Testis (tissue), 3 donors: ENCODE results near the gene FBXW9. TPM values are rescaled to one million over a fixed set of nuclear protein-coding genes. Genes with fewer than 3 reads are reported as not detected.

Source experiments
- DNase-seq: peaks from one replicate; pipeline ENCODE4 v3.0.0-alpha.2; 2019
- H3K27ac ChIP-seq, 2 donors: fragments of 200-600 bp; sonication (generic); one replicate each; pipeline ENCODE4 v1.5.1; 2019
- H3K27me3 ChIP-seq: fragments of 200-600 bp; sonication (generic); one replicate; pipeline ENCODE4 v1.5.1; 2019
- H3K36me3 ChIP-seq: fragments of 200-600 bp; sonication (generic); one replicate; pipeline ENCODE4 v1.5.1; 2017; ENCODE audit warnings: low read depth; ENCODE audit errors: missing control alignments
- H3K4me1 ChIP-seq: fragments of 200-600 bp; sonication (generic); one replicate; pipeline ENCODE4 v1.5.1; 2019
- H3K4me3 ChIP-seq, 2 donors: fragments of 200-600 bp; sonication (generic); one replicate each; pipeline ENCODE4 v1.5.1; 2017 to 2019
- H3K9me3 ChIP-seq: fragments of 200-600 bp; sonication (generic); one replicate; pipeline ENCODE4 v1.5.1; 2017
- CTCF ChIP-seq, 3 experiments: fragments of 450-650 bp in 2 of 3; fragments of 200-600 bp in 1 of 3; sonication (generic) in 1 of 3; IDR thresholded peaks; one replicate each; pipeline ENCODE4 v1.5.1; 2016 to 2019; ENCODE audit warnings: antibody characterized with exemption in 3 of 3, mild to moderate bottlenecking in 2 of 3, moderate library complexity in 1 of 3
- POLR2A ChIP-seq: fragments of 450-650 bp; IDR thresholded peaks from one replicate; pipeline ENCODE4 v1.6.1; 2017; ENCODE audit warnings: antibody characterized with exemption, mild to moderate bottlenecking, moderate library complexity
- WGBS, 2 donors: methylation state at CpG; one replicate each; pipeline ENCODE4 v1.1.5; 2018; 5-methylcytosine and 5-hydroxymethylcytosine counted together
- intact Hi-C: fragments of 100-400 bp; cut with DNase I; formaldehyde crosslinking; loops from one replicate; pipeline ENCODE4 v1.15.1; 2023; ENCODE audit warnings: low total_unique reads
- polyA plus RNA-seq: library from polyadenylated mRNA; stranded (reverse); fragments of 350-450 nt; fragmentation: Illumina TruSeq; extraction: RNeasy Lipid Tissue Mini Kit (QIAGEN cat#74804); gene quantifications from one replicate; pipeline ENCODE4 v1.2.3, GENCODE V29; 2014; ENCODE audit warnings: low read depth, low replicate concordance; ENCODE audit not compliant: insufficient read depth
- total RNA-seq, 2 donors: library from RNA; depleted of rRNA; stranded (reverse); fragments of >200 nt; gene quantifications; one replicate each; pipeline ENCODE4 v1.2.3, GENCODE V29; 2016

Gene FBXW9
- total and polyA plus RNA-seq, 3 donors from 2014 or later: 20.5 to 27.4 (median 23.3) TPM

DNA sequence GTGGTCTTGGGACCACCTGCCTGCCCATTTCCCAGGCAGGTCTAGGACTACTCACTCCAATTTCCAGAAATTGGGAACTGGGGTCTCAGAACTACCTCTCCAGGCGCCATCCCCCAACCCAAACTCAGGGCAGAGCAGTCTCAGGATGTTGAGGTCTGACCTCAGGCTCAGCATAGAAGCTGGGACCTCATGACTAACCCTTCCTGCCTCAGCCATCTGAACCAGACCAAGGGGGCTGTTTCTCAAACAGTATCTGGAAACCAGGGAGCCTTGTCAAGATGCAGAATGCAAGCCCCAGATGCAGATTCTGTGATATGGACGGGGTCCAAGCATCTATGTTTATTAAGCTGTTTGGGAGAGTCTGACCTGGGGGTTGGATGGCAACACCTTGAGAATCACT is 1.3 kb downstream of the FBXW9 start:
- H3K9me3 ChIP-seq: no peaks in the 10 kb centered on the region
- H3K27ac ChIP-seq: no peak overlapping the region
- WGBS, 2 donors: 71 to 74% methylated on average over 1 to 2 of the region's 2 CpGs
- H3K4me3 ChIP-seq: no peak overlapping the region
- DNase-seq: no peak
- TF ChIP-seq POLR2A (no peak), CTCF (IDR thresholded peaks at IDR 0.05) (no peak)
- H3K27me3 ChIP-seq: no peaks in the 10 kb centered on the region
- H3K36me3 ChIP-seq: no peaks in the 10 kb centered on the region
- H3K4me1 ChIP-seq: peaks cover 12% of the 10 kb centered on the region
- intact Hi-C loops: no loop called here

- no peaks in the 10 kb centered on the region for H3K36me3 ChIP-seq
Measured at GRCh38 chr19:12694641-12695040, 1.8 kb downstream of the FBXW9 start.

DNA sequence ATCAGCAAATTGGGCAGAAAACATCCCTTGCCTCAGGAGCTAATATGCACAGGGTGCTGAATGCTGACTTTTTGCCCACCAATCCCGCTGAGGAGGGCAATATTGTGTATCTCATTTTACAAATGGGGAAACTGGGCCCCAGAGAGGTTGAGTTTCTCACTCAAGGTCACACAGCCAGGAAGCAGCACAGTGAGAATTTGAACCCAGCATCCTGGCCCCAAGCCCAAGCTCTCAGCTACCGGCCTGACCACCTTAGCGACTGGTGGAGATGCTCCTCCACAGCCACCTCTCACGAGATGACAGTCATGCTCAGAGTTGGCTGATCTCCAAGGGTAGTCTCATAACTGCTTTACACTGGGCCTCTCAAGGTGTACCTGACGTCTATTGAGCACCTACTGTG is 3.5 kb downstream of the FBXW9 start:
- no peaks in the 10 kb centered on the region for H3K36me3 ChIP-seq
- H3K27me3 ChIP-seq: no peaks in the 10 kb centered on the region
- 83 to 90% methylated on average over 3 to 5 of the region's 5 CpGs for WGBS, 2 donors
- no peak overlapping the region for H3K27ac ChIP-seq
- peaks cover 12% of the 10 kb centered on the region for H3K4me1 ChIP-seq
- intact Hi-C loops: no loop called here
- no peak for TF ChIP-seq POLR2A
- H3K9me3 ChIP-seq: no peaks in the 10 kb centered on the region
- no peak for DNase-seq
- H3K4me3 ChIP-seq: no peak overlapping the region

More at GRCh38 chr19:12694641-12695040, 1.8 kb downstream of the FBXW9 start:
- no peak for TF ChIP-seq POLR2A
- Histone ChIP-seq H3K9me3 (no peaks in the 10 kb centered on the region), H3K4me3 (no peak overlapping the region), H3K27me3 (no peaks in the 10 kb centered on the region), H3K4me1 (peaks cover 12% of the 10 kb centered on the region), H3K27ac (no peak overlapping the region)
- 91 to 98% methylated on average over 7 to 16 of the region's 16 CpGs for whole genome bisulfite sequencing, 2 donors
- no peak for DNase-seq
- intact Hi-C loops: no loop called here

- WGBS, 2 donors: 76 to 88% methylated on average over 12 to 24 of the region's 26 CpGs
- no peaks in the 10 kb centered on the region for H3K27me3 ChIP-seq
- intact Hi-C loops: no loop called here
- H3K36me3 ChIP-seq: no peaks in the 10 kb centered on the region
- no peak overlapping the region for H3K4me3 ChIP-seq
- no peaks in the 10 kb centered on the region for H3K9me3 ChIP-seq
- no peak for DNase-seq
- H3K27ac ChIP-seq: no peak overlapping the region
- TF ChIP-seq POLR2A (no peak), CTCF (IDR thresholded peaks at IDR 0.05) (no peak)
- no peaks in the 10 kb centered on the region for H3K4me1 ChIP-seq
Measured at GRCh38 chr19:12689581-12690216, 6.7 kb downstream of the FBXW9 start.

DNA sequence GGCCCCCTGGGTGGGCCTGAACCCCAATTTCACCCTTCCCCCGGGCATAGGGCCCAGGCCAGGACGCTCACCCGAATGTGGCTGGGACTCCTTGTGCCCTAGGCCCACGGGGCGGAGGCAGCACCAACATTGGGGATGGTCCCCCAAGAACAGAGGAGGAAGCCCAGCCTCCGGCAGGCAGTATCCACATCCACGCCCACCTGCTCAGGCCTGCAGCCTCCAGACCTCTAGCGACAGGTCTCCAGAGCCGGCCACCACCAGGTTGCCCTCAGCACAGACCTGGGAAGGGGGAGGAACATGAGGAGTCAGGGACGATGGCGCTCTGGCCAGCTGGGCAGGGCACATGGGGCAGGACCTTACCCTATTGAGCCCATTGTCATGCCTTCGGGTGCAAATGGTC is 7.4 kb downstream of the FBXW9 start:
- no peak for TF ChIP-seq CTCF (IDR thresholded peaks at IDR 0.05)
- no peak for TF ChIP-seq POLR2A
- 95% methylated on average over 11 of the region's 12 CpGs; no CpG with 5 or more reads in 1 of the 2 donors for WGBS, 2 donors
- intact Hi-C loops: no loop called here
- Histone ChIP-seq H3K36me3 (no peaks in the 10 kb centered on the region), H3K4me3 (no peak overlapping the region), H3K27ac (no peak overlapping the region), H3K4me1 (no peaks in the 10 kb centered on the region), H3K27me3 (no peaks in the 10 kb centered on the region), H3K9me3 (no peaks in the 10 kb centered on the region)
- DNase-seq: no peak
